AG09319 (cell line): ENCODE results near the gene MOCOS.

ENCODE experiments used
- DNase-seq: peaks from one replicate; pipeline ENCODE4 v3.0.0-alpha.2; 2010; ENCODE audit warnings: low read depth; ENCODE audit errors: extremely low read depth
- TF ChIP-seq, protein P1 (sequence below): IDR thresholded peaks from 2 replicates; pipeline ENCODE4 v1.5.1; 2011; ENCODE audit warnings: low read depth, mild to moderate bottlenecking, inconsistent platforms, low read length, moderate library complexity

The MOCOS gene

DNA sequence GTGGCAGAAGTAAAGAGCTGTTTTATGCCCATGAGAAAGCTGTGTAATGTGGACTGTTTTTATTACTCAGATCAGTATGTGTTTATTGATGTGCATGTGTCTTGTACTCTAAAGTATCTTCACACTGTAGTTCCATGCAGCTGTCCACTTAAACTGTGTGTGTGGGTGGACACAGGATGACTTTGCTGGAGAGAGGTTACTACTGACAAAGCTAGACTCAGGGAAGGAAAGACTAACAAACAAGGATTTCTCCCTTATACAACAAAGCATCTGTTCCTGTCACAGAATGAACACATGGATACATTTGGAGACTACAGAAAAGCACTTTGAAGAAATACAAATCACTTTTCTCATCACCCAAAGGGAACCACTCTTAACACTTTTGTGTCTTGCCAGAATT is 120.2 kb downstream of the MOCOS start:
- TF ChIP-seq, protein P1, sequence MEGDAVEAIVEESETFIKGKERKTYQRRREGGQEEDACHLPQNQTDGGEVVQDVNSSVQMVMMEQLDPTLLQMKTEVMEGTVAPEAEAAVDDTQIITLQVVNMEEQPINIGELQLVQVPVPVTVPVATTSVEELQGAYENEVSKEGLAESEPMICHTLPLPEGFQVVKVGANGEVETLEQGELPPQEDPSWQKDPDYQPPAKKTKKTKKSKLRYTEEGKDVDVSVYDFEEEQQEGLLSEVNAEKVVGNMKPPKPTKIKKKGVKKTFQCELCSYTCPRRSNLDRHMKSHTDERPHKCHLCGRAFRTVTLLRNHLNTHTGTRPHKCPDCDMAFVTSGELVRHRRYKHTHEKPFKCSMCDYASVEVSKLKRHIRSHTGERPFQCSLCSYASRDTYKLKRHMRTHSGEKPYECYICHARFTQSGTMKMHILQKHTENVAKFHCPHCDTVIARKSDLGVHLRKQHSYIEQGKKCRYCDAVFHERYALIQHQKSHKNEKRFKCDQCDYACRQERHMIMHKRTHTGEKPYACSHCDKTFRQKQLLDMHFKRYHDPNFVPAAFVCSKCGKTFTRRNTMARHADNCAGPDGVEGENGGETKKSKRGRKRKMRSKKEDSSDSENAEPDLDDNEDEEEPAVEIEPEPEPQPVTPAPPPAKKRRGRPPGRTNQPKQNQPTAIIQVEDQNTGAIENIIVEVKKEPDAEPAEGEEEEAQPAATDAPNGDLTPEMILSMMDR: no peak
- no peak for DNase-seq

DNA sequence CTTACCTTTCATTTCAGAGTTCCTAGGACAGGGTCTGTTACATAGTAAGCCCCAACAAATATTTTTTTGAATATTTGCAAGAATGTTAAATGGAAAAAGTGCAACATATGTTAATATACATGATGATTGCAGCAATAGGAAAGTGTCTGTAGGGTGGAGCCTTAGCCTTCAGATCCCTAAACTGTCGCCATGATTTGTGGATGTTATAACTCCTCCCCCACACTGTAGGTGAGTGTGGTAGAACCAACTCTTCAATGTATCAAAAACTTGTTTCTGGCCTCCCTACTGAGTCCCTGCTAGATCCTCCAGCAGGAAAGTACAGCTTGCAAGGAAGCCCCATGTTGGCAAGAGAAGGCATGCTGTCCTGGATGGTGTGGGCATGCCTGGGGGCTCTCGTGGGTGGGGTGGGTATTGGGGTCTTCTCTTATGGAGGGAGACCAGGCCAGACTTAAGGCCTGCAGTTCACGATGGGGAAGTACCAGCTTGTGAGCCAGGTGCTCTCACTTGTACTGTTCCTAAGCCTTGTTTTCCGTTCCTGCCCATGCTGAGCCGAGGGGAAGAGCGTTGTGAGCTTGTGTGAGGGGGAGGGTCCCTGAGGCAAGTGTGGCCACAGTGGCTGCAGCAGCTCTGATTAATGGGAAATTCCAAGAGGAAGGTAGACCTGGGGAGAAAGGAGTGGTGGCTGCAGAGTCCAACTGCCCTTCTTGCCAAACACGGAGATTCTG is 121.6 kb downstream of the MOCOS start:
- TF ChIP-seq, protein P1: no peak
- no peak for DNase-seq

DNA sequence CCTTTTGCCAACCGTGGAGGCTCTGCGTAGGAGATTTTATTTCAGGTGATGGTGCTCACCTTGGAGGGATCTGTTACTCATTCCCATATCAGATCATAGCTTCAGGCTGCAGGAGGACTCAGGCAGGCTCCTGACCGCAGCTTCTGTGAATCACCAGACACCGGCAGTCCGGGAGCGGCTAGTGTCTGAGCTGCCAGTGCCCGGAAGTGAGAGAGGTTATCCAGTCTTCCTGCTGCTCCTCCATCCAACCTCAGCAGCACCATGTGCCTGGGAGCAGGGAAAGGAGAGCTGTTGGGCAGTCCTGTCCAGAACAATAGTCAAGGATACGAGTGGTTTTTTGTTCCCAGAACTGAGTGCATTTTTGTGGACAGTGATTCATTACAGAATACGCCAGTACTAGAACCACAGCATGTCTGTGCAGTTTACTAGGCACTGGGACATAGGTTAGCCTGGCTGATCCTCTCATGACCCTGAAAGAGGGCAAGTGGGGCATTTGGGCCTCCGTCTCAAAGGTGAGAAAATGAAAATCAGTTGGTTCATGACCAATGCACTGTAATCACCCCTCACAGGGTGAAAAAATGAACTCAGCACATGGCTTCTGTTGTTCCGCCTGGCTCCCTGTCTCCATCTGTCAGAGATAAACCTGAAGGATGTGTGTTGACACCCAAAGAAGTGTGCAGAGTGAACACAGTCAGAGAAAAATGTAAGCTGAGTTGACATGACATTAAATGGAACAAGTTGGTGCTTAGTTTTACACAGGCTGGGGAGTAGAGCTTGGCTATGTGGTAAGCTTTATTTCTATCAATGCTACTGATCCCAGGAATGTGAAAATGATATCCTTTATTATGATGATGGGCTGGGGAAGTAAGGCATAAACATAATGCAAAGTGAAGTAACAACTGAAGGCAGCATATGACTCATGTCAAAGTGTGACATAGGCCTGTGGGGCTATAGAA is 122.4 kb downstream of the MOCOS start:
- peak; percentile 98 for DNase-seq
- TF ChIP-seq, protein P1: no peak

DNA sequence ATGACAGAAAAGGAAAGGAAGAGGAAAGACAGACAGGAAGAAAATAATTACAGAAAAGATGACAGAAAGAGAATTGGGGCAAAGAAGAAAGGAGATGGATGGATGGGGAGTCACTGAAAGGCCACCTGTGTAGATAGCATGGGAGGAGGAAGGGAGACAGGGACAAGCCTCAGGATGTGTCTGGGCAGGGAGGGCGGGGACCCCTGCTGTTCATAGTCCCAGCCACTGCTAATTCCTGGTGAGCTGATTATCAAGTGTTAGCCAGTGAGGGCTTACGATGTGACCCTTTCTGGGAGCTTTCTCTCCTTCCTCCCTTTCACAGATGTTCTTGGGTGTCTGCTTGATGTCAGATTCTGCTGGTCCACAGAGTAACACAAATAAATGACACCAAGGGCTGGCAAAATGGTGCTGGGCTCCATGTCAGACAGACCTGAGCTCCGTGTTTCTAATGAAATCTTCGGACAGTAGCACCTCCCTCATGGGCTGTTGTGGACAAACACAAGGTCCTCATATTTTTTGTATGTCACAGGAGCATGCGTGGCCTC is 123.8 kb downstream of the MOCOS start:
- TF ChIP-seq, protein P1: no peak
- DNase-seq: no peak

DNA sequence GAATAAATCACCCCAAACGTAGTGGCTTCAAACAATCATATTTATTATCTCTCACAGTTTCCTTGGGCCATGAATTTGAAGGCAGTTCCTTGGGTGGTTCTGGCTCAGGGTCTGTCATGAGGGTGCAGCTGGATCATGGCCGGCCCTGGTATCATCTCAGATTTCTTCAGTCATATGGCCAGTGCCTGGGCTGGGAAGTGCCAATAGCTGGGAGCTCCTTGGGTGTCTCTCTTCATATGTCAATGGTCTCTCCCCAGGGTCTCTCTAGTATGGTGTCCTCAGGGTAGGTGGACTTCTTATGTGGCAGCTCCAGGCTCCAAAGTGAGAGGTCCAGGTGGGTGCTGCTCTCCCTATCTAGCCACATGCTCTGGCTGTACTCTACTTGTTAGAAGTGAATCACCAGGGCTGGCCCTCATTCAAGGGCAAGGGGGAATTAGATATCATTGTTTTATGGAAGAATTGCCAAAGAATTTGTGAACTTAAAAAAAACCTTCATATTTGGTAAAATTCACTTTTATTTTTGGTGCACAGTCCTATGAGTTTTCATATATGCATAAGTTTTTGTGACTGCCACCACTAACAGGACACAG is 125.6 kb downstream of the MOCOS start:
- TF ChIP-seq, protein P1: no peak
- no peak for DNase-seq

DNA sequence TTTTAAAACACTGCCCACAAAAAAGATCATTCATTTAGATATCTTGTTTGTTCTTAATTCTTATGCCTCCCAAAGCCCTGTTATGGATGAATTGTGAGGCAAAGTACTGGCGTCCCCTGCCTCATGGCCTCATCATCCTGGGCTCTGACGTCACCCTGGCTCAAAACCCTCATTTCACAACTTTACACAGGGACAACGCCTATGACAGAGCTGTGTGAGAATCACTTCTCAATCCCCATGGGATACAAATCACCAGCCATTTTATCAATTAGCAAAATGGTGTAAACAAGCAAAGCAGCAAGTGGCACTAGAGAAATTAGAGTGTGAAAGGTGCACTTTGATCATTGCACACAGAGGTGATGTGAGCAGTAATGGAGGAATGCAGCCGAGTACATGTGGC is 126.8 kb downstream of the MOCOS start:
- no peak for DNase-seq
- TF ChIP-seq, protein P1: no peak
